SK-N-SH (cell line): ENCODE results near the gene DGCR8. TPM values are rescaled to one million over a fixed set of nuclear protein-coding genes. Genes with fewer than 3 reads are reported as not detected.

Experiments
- CTCF ChIA-PET: fragments of 300-600, 350-600 bp; formaldehyde crosslinking; extraction: SDS; loops from one replicate; lab custom pipeline; 2021; lab: Yijun Ruan, JAX
- POLR2A ChIA-PET: fragments of 350-600 bp; sonication (Branson Sonifier 250); formaldehyde crosslinking; extraction: SDS; loops from one replicate; lab custom pipeline; 2020; ENCODE audit warnings: antibody characterized with exemption, inconsistent platforms; lab: Yijun Ruan, JAX
- DNase-seq: peaks from one replicate; pipeline ENCODE4 v3.0.0; 2012
- H2AFZ ChIP-seq: fragments of 200-600 bp; sonication (generic); 2 replicates; pipeline ENCODE4 v1.8.1; 2016; ENCODE audit warnings: antibody characterized with exemption, mild to moderate bottlenecking, low read depth
- H3F3A ChIP-seq: fragments of 200-600 bp; sonication (generic); replicated peaks from 2 replicates; pipeline ENCODE3; 2016; ENCODE audit warnings: antibody characterized with exemption, mild to moderate bottlenecking; ENCODE audit not compliant: insufficient read depth
- H3K27ac ChIP-seq, 2 experiments: fragments of 200-500 bp in 1 of 2; fragments of 200-600 bp in 1 of 2; sonication (Bioruptor generic) in 1 of 2; sonication (generic), shearing (Covaris generic) in 1 of 2; 2 replicates each; pipeline versions ENCODE4 v1.5.1 to v1.6.1; 2014 to 2016; ENCODE audit warnings: low read depth in 2 of 2, inconsistent platforms in 1 of 2, low read length in 1 of 2, mild to moderate bottlenecking in 1 of 2, mixed read lengths in 1 of 2
- H3K27me3 ChIP-seq: fragments of 200-600 bp; sonication (generic), shearing (Covaris generic); 2 replicates; pipeline ENCODE4 v1.6.1; 2016; ENCODE audit warnings: mixed run types; ENCODE audit not compliant: insufficient read depth
- H3K36me3 ChIP-seq, 2 experiments: fragments of 200-500 bp in 1 of 2; fragments of 200-600 bp in 1 of 2; sonication (Bioruptor generic) in 1 of 2; sonication (generic) in 1 of 2; replicated peaks in 1 of 2; 2 replicates each; pipeline versions ENCODE3 to v1.5.1; 2014 to 2016; ENCODE audit warnings: low read length in 1 of 2, mild to moderate bottlenecking in 1 of 2; ENCODE audit not compliant: insufficient read depth in 2 of 2, control insufficient read depth in 1 of 2
- H3K4me1 ChIP-seq, 2 experiments: fragments of 200-500 bp in 1 of 2; fragments of 200-600 bp in 1 of 2; sonication (Bioruptor generic) in 1 of 2; sonication (generic), shearing (Covaris generic) in 1 of 2; 2 replicates each; pipeline versions ENCODE4 v1.5.1 to v1.6.1; 2014 to 2016; ENCODE audit warnings: low read depth in 1 of 2, low read length in 1 of 2, mixed run types in 1 of 2; ENCODE audit not compliant: insufficient read depth in 2 of 2, control insufficient read depth in 1 of 2
- H3K4me2 ChIP-seq: fragments of 200-600 bp; sonication (generic), shearing (Covaris generic); 2 replicates; pipeline ENCODE4 v1.6.1; 2017; ENCODE audit warnings: mixed run types
- H3K4me3 ChIP-seq, 2 experiments: fragments of 200-500 bp in 1 of 2; fragments of 200-600 bp in 1 of 2; sonication (Bioruptor generic) in 1 of 2; sonication (generic), shearing (Covaris generic) in 1 of 2; 2 replicates each; pipeline versions ENCODE4 v1.5.1 to v1.8.1; 2014 to 2016; ENCODE audit warnings: low read depth in 2 of 2, inconsistent platforms in 1 of 2, low read length in 1 of 2, mild to moderate bottlenecking in 1 of 2, mixed read lengths in 1 of 2, moderate library complexity in 1 of 2
- H3K79me2 ChIP-seq: fragments of 200-600 bp; sonication (generic); 2 replicates; pipeline ENCODE4 v1.8.1; 2017; ENCODE audit warnings: mild to moderate bottlenecking; ENCODE audit not compliant: insufficient read depth
- H3K9ac ChIP-seq: fragments of 200-600 bp; sonication (generic); 2 replicates; pipeline ENCODE4 v1.6.1; 2017; ENCODE audit warnings: mixed run types
- H3K9me2 ChIP-seq: fragments of 200-600 bp; sonication (generic); 2 replicates; pipeline ENCODE4 v1.6.1; 2017; ENCODE audit warnings: mixed run types
- H3K9me3 ChIP-seq: fragments of 200-600 bp; sonication (generic); 2 replicates; pipeline ENCODE4 v1.6.1; 2017; ENCODE audit warnings: mixed run types, mild to moderate bottlenecking, moderate library complexity
- H4K20me1 ChIP-seq: fragments of 200-600 bp; sonication (generic); 2 replicates; pipeline ENCODE4 v1.6.1; 2017; ENCODE audit warnings: mild to moderate bottlenecking, mixed run types; ENCODE audit not compliant: insufficient read depth
- CHD2 ChIP-seq: fragments of 150-350 bp; IDR thresholded peaks from 2 replicates; pipeline ENCODE4 v1.6.1; 2018; ENCODE audit warnings: low read length; ENCODE audit not compliant: partially characterized antibody
- CTCF ChIP-seq: fragments of 200-600 bp; sonication (generic); IDR thresholded peaks from 2 replicates; pipeline ENCODE4 v1.6.1; 2017; ENCODE audit warnings: antibody characterized with exemption, mild to moderate bottlenecking, moderate library complexity
- ELF1 ChIP-seq: IDR thresholded peaks from 2 replicates; pipeline ENCODE4 v1.4.0; 2012
- FOXM1 ChIP-seq: IDR thresholded peaks from 2 replicates; pipeline ENCODE4 v1.4.0; 2012; ENCODE audit warnings: low read depth, mild to moderate bottlenecking
- GABPA ChIP-seq: IDR thresholded peaks from 2 replicates; pipeline ENCODE4 v1.4.0; 2012; ENCODE audit warnings: low read depth, mild to moderate bottlenecking
- IRF3 ChIP-seq: fragments of 150-350 bp; IDR thresholded peaks from 2 replicates; pipeline ENCODE4 v1.6.1; 2016; ENCODE audit warnings: mild to moderate bottlenecking, low read depth, low read length
- JUND ChIP-seq: IDR thresholded peaks from 2 replicates; pipeline ENCODE4 v1.4.0; 2012
- MAX ChIP-seq: IDR thresholded peaks from 2 replicates; pipeline ENCODE4 v1.4.0; 2012; ENCODE audit warnings: low read depth
- NFIC ChIP-seq: IDR thresholded peaks from 2 replicates; pipeline ENCODE4 v1.4.0; 2012; ENCODE audit warnings: borderline replicate concordance
- PBX3 ChIP-seq: IDR thresholded peaks from 2 replicates; pipeline ENCODE4; 2012
- POLR2AphosphoS5 ChIP-seq: IDR thresholded peaks from 2 replicates; pipeline ENCODE4 v1.6.1; 2012; ENCODE audit warnings: low read depth, low read length
- RAD21 ChIP-seq: IDR thresholded peaks from 2 replicates; pipeline ENCODE4 v1.6.1; 2012; ENCODE audit warnings: mild to moderate bottlenecking, low read length
- RCOR1 ChIP-seq: fragments of 150-350 bp; IDR thresholded peaks from 2 replicates; pipeline ENCODE4 v1.6.1; 2017; ENCODE audit warnings: antibody characterized with exemption, low read length
- REST ChIP-seq: IDR thresholded peaks from 2 replicates; pipeline ENCODE4 v1.6.1; 2012; ENCODE audit warnings: mild to moderate bottlenecking, low read depth, low read length, moderate library complexity
- RXRA ChIP-seq: IDR thresholded peaks from 2 replicates; pipeline ENCODE4 v1.4.0; 2012; ENCODE audit warnings: low read depth, mild to moderate bottlenecking, borderline replicate concordance
- SIN3A ChIP-seq: IDR thresholded peaks from 2 replicates; pipeline ENCODE4 v1.6.1; 2012; ENCODE audit warnings: low read depth, mild to moderate bottlenecking, low read length, moderate library complexity, borderline replicate concordance
- TCF12 ChIP-seq: IDR thresholded peaks from 2 replicates; pipeline ENCODE4 v1.4.0; 2012
- whole genome bisulfite sequencing: methylation state at CpG from one replicate; pipeline ENCODE4 v1.1.6; 2017; ENCODE audit warnings: low lambda C conversion rate; 5-methylcytosine and 5-hydroxymethylcytosine counted together
- polyA plus RNA-seq, 3 experiments: library from polyadenylated mRNA; depleted of rRNA; stranded (reverse); fragments of >200 nt; gene quantifications; 2 replicates each; pipeline ENCODE4 v1.2.3, GENCODE V29; 2012

The DGCR8 gene
- polyA plus RNA-seq, 1 of the 3 experiments (the other 2 are of a cell fraction), result 26.5 TPM

GRCh38 chr22:20152464-20152890 lies 72.4 kb downstream of the DGCR8 start:
- Histone ChIP-seq H3K27me3 (no peaks in the 10 kb centered on the region), H3K4me2 (no peak overlapping the region), H3K79me2 (peaks cover 4% of the 10 kb centered on the region; the same call in 1 of the 2 replicates), H3K9me3 (no peaks in the 10 kb centered on the region), H3F3A (peaks cover 8% of the 10 kb centered on the region)
- ChIA-PET CTCF (no interaction called here), POLR2A (no interaction called here)
- 92% methylated on average over 10 of the region's 14 CpGs for WGBS
- no peak for TF ChIP-seq SIN3A
- no peak for TF ChIP-seq JUND
- no peak for TF ChIP-seq ELF1
- no peak for TF ChIP-seq NFIC
- TF ChIP-seq REST, result no peak
- TF ChIP-seq IRF3, result no peak
- TF ChIP-seq CHD2, result no peak
- no peak for TF ChIP-seq MAX
- no peak for TF ChIP-seq TCF12
- no peak for TF ChIP-seq PBX3
- TF ChIP-seq FOXM1, result no peak
- TF ChIP-seq RXRA, result no peak
- no peak for TF ChIP-seq RCOR1
- no peak for TF ChIP-seq POLR2AphosphoS5
- TF ChIP-seq GABPA, result no peak
- TF ChIP-seq CTCF, result no peak
- TF ChIP-seq RAD21, result no peak
- TF ChIP-seq, all 33 proteins: peak for 0
- no peak overlapping the region for H3K27ac ChIP-seq
- no peak overlapping the region for H2AFZ ChIP-seq
- H3K36me3 ChIP-seq, result peaks cover 0 to 2% of the 10 kb centered on the region in 2 experiments
- peaks cover 0 to 30% of the 10 kb centered on the region in 2 experiments; a peak in 1 of 4 replicates for H3K4me1 ChIP-seq
- no peak for DNase-seq
- H4K20me1 ChIP-seq, result no peaks in the 10 kb centered on the region
- H3K4me3 ChIP-seq, result no peak overlapping the region
- H3K9me2 ChIP-seq, result no peaks in the 10 kb centered on the region
- H3K9ac ChIP-seq, result no peak overlapping the region
